Embryonic facial prominence (tissue), 1 donor: Measurements from ENCODE around the gene SYP.
"Not testable (repeated sequence)": the region's sequence is repeated elsewhere in the genome, so short reads cannot be mapped to it uniquely, and the experiment has no call there.

Experiments used
- DNase-seq: peaks from one replicate; pipeline ENCODE4 v3.0.0-alpha.2; 2016; ENCODE audit errors: extremely low spot score

The SYP gene

GRCh38 chrX:49166914-49167739, 32.9 kb downstream of the SYP start:
- DNase-seq = no peak

DNA sequence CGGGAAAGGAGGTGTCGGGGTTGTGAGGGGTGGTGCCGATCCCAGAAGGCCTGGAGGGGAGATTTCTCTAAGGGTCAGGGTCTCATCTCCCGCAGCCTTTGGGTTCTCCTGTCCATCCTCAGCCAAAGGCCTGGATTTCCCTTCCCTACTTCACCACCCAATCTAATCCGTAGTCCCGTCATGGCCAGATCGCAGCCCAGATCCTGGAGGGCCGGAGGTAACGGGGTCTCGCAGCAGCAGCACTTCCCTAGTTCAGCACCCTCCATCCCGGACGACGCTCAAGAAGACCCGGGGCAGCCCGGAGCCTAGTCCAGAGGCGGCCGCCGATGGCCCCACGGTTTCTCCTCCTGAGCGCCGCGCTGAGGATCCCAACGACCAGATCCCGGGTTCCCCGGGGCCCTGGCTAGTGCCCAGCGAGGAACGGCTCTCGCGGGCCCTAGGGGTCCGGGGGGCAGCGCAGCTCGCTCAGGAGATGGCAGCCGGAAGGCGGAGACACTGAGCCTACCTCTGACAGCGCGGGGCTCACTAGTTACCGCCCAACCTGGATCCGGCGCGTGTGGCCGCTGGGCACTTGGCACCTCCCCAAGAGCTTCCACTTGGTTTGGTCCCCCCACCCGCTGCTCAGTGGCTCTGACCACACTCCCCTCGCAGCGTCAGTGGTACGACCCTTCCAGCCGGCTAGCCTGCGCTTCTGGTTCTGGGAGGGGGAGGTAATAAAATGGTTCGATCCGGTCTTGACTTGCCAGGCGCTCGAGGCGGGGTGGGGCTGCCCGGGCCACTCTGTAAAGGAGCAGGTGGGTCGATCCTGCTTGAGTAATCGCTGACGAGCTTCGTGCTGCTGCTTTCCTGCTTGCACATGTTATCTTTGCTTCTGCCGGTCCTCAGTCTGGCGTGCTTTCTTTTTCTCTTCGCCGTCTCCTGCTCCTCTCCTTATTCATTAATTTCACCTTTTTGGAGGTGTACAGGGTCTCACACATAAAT, 33.8 kb downstream of the SYP start:
- DNase-seq = no peak

DNA sequence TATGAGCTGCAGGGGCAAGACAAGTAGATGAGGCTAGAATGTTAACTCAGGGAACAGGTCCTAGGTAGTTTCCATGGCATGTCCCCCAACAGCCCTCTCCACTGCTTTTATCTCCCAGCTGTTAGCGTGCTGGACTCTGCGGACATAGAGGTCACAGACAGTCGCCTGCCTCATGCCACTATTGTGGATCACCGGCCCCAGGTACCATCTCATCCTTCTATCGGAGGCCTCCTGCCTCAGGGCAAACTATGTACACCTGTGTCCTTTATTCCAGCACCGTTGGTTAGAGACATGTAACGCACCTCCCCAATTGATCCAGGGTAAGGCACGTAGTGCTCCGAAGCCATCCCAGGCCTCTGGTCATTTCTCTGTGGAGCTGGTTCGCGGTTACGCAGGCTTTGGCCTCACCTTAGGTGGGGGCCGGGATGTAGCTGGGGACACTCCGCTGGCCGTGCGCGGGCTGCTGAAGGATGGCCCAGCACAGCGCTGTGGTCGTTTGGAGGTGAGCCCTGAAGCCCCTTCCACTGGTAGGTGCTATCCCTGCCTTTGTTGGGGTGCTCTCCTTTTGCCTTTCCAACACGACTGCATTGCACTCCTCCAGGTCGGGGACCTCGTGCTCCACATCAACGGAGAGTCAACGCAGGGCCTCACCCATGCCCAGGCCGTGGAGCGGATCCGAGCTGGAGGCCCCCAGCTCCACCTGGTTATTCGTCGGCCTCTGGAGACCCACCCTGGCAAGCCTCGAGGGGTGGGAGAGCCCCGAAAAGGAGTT, 35.2 kb downstream of the SYP start:
- DNase-seq = no peak

DNA sequence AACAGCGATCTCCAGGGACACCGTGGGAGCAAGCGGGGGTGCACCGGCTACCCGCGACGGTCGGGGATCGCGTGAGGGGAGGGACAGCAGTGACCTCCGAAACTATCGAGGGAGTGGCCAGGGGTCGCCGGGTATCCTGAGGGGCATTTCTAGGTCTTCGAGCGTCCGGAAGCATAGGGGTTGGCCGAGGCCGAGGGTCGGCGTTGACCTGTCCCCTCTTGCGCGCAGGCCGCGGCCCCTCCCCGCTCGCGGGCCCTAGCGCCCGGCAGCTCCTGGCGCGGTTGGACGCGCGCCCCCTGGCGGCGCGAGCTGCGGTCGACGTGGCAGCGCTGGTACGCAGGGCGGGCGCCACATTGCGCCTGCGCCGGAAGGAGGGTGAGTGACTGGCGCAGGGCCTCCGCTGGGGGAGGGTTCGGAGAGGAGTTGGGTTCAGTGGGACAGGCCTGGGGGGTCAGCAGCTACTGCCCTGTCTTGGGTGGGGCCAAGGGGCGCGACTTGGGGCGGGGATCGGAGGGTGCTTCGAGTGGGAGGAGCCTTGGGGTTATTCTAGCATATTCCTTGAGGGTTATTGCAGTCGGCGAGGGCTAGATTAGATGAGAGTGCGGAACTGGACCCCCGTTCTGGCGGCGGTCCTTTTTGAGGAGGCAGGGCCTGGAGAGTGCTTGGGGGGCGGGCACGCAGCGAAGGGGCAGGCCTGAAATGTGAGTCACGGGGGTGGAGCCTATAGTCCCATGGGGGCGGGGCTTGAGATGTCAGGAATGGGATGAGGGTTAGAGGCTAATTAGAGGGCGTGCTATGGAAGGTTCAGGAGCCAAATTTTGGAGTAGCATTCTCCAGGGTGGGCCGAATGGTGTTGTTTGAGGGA, 36.2 kb downstream of the SYP start:
- peak; percentile 49 for DNase-seq

DNA sequence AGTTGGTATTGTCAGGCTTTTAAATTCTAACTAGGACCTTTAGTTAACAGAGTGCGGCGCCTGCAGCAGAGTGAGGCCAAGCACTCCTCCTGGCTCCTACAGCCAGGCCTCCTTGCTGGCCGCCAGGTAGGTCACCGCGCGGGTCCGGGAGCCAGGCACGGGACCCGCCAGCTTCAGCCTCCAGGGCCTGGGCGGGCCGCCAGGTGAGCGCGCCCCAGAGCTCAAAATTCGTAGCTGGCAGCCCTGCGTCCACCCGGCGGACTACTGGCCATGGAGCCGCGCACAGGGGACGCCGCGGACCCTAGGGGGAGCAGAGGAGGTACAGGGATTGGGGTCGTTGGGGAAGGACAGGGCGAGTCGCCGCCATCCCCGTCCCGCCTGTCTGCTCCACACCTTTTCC, 37.4 kb downstream of the SYP start, which contains the start of gene MAGIX:
Gene MAGIX, plus strand, starts transcription at position 139 of the 400 bp plus-strand sequence. Its CDS starts 132 bp downstream, at position 271.
- no peak for DNase-seq

DNA sequence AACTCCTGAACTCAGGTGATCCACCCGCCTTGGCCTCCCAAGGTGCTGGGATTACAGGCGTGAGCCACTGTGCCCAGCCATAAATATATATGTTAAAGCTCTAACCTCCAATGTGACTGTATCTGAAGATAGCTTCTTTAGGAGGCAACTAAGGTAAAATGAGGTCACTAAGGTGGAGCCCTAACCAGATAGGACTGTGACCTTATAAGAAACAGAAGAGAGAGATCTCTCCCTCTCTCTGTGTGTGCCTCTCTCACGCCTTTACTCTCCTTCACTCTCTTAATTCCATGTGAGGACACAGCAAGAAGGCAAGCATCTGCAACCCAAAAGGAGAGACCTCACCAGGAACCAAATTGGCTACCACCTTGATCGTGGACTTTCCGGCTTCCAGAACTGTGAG, 38.4 kb downstream of the SYP start:
- DNase-seq = no peak

GRCh38 chrX:49160908-49161307, 39.1 kb downstream of the SYP start:
- no peak for DNase-seq

GRCh38 chrX:49157194-49157593, 42.8 kb downstream of the SYP start:
- DNase-seq = no peak

DNA sequence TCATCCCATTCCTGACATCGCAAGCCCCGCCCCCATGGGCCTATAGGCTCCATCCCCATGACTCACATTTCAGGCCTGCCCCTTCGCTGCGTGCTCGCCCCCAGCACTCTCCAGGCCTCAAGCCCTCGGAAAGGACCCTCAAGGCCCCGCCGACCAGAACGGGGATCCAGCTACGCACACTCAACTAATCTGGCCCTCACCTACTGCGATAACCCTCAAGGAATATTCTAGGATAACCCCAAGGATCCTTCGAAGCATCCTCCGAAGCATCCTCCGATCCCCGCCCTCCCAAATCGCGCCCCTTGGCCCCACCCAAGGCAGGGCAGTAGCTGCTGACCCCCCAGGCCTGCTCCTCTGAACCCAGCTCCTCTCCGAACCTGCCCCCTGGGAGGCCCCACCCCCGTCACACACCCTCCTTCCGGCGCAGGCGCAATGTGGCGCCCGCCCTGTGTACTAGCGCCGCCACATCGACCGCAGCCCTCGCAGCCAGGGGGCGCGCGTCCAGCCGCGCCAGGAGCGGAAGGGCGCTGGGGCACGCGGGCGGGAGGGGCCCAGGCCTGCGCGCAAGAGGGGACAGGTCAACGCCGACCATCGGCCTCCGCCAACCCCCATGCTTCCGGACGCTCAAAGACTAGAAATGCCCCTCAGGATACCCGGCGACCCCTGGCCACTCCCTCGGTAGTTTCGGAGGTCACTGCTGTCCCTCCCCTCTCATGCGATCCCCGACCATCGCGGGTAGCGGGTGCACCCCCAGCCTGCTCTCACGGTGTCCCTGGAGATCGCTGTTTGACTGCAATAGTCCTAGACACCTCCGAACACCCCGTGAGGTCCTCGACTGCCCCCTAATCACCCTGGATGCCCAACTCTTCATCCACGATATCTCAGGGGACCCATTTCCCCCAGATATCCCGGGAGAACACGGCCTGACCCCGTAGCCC, 43.8 kb downstream of the SYP start:
- peak; percentile 81 for DNase-seq

- DNase-seq = peak; percentile 53
Measured at GRCh38 chrX:49155243-49155899, 44.6 kb downstream of the SYP start.

GRCh38 chrX:49153467-49153866, 46.5 kb downstream of the SYP start:
- DNase-seq = no peak

DNA sequence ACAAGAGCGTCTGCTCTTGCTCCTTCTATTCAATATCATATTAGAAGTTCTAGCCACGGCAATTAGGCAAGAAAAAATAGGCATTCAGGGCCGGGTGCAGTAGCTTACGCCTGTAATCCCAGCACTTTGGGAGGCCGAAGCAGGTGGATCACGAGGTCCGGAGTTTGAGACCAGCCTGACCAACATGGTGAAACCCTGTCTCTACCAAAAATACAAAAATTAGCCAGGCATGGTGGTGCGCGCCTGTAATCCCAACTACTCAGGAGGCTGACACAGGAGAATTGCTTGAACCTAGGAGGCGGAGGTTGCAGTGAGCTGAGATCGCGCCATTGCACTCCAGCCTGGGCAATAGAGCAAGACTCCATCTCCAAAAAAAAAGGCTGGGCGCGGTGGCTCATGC, 50.7 kb downstream of the SYP start:
- not testable (repeated sequence) for DNase-seq

DNA sequence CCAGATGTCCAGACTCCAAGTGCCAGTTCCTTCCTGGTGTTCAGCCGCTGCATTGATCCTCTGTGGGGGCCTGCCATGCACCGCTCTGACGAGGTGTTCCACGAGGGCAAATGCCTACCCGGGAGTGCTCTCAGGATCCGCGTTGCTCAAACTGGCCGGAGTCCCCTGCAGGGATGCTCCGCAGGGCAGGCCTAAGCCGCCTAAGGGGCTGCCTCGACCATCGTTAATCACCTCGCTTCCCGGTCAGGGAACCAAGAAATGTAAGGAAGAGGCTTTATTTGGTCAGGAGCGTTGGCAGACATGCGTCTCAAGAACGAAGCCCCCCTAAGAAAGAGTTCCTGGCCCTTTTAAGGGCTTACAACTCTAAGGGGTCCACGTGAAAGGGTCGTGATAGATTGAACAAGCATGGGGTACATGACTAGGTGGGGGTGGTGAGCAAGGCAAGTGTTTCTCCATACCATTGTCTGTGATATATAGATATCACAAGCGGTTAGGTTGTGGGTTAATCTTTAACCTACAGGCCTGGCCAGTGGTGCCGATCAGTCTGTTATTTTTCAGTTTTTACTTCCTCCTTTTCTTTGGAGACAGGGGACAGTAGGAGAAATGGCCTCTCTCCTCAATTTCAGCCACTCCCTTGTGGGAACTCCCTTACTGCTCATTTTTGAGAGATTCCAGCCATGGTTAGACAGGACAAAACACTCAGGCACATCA, 51.4 kb downstream of the SYP start:
- not testable (repeated sequence) for DNase-seq

DNA sequence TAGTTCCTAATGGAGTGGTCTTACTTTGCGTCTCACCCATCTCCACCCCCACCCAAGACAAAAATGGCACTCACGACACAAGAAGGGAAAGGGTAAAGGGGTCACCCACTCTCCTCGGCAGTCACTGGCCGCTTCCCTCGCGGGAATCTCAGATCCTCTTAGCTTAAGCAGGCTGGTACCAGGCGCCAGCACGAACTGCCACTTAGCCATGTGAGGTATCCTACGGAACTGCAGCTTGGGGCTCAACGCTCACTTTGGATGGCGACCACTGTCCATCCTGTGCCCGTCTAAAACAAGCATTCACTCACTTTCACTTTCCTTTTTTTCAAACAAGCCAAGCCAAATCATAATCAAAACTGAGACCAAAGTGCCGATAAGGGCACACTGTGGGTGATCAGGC, 52.1 kb downstream of the SYP start:
- DNase-seq = no peak

DNA sequence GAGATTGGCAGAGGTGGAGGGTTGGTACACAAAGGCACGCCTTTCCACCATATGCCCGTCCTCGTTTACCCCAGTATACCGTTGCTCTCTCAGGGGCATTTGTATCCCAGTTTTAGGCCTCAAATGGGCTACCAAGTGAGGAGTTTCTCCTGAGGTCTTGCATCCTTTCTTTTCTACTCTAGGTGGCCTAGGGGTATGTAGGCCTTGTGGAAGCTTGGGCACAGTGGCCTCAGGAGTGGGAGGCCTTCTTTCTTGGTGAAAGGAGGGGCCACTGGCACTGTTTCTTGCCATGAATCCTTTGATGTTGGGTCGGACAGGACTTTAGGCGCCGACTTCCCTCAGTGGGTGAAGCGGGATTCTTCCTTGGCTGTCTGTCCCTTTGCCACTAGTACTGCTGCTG, 52.7 kb downstream of the SYP start:
- DNase-seq = no peak

DNA sequence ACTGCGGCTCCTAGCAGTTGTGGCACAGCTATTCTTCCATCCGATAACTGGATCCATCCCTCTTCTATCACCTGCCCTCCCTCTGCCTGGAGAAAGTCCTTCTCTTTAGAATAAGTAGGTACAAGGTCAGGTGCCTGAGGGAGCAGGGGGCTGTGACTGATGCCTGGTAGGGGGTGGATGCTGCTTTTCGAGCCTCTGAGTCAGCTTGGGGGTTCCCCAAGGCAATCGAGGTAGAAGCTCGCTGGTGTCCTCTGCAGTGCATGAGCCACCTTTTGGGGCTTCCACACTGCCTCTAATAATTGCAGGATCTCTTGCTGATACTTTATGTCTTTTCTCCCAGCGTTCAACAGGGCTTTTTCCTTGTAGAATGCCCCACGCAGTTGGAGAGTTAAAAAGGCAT, 56.8 kb downstream of the SYP start:
- DNase-seq = not testable (repeated sequence)

DNA sequence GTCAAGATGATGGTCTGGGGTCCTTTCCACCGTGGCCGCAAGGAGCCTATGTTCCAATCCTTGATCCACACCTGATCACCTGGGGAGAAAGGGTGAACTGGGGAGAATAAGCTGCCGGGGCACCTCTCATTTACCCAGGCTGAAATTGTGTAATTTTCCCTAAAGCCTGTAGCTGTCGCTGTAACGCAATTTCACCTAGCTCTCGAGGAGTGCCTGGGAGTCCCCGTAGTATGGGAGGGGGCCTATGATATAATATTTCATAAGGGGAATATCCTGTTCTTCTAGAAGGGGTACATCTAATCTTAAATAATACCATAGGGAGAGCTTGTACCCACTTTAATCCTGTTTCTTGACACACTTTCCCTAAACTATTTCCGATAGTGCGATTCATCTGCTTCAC, 57.7 kb downstream of the SYP start:
- DNase-seq = not testable (repeated sequence)

DNA sequence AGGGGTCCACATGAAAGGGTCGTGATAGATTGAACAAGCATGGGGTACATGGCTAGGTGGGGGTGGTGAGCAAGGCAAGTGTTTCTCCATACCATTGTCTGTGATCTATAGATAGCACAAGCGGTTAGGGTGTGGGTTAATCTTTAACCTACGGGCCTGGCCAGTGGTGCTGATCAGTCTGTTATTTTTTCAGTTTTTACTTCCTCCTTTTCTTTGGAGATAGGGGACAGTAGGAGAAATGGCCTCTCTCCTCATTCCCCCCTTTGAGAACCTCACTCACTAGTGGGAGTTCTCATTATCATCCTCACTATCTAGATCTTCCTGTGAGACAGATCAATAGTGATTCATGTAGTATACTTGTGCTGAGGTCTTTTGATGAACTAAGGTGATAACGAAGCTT, 60.3 kb downstream of the SYP start:
- DNase-seq = no peak
